HCT116 (cell line): Measurements from ENCODE around the gene CPA4. TPM values are rescaled to one million over a fixed set of nuclear protein-coding genes. Genes with fewer than 3 reads are reported as not detected.
A peak's percentile ranks its signal among the peaks of the same experiment; 100 is the strongest.

Source experiments
- ATAC-seq: fragments of 200-7000 bp; cut with Tn5 transposase; 2 replicates; pipeline ENCODE4 v1.9.1; 2020; ENCODE audit warnings: mild to moderate bottlenecking, moderate library complexity
- BruUV-seq: library from RNA; stranded (reverse); fragments of 400-500 nt; replicated peaks from 2 replicates; lab custom pipeline; 2021; lab: Mats Ljungman, UMichigan
- CTCF ChIA-PET: fragments of 300-600 bp; sonication (Branson Sonifier 250); formaldehyde crosslinking; loops from one replicate; lab custom pipeline; 2021; ENCODE audit warnings: antibody characterized with exemption; lab: Charles Lee
- POLR2A ChIA-PET: fragments of 300-600, 350-600 bp; sonication (Branson Sonifier 250); formaldehyde crosslinking; loops from one replicate; lab custom pipeline; 2021; ENCODE audit warnings: antibody characterized with exemption; lab: Charles Lee
- RAD21 ChIA-PET, 2 experiments: fragments of 300-600 bp; sonication (Branson Sonifier 250); formaldehyde crosslinking; loops; one replicate each; lab custom pipeline; 2023; ENCODE audit warnings: low total read pairs in 2 of 2; ENCODE audit not compliant: uncharacterized antibody in 2 of 2, unreplicated experiment in 2 of 2, low non-redundant PET in 1 of 2; lab: Charles Lee
- DNase-seq: peaks from one replicate; pipeline ENCODE4 v3.0.0-alpha.2; 2010; ENCODE audit warnings: low read depth, low spot score
- H2AFZ ChIP-seq: fragments of 200-600 bp; shearing (Covaris generic), sonication (generic); 2 replicates; pipeline ENCODE4 v1.6.1; 2017; ENCODE audit warnings: low read depth, mixed run types, mixed read lengths, antibody characterized with exemption, low read length; ENCODE audit not compliant: poor library complexity, severe bottlenecking
- H3K27ac ChIP-seq: 2 replicates; pipeline ENCODE4 v1.5.1; 2012; ENCODE audit warnings: low read depth, low read length
- H3K27me3 ChIP-seq: fragments of 200-600 bp; sonication (generic); 2 replicates; pipeline ENCODE4 v1.6.1; 2016; ENCODE audit warnings: mixed run types, low read length, mixed read lengths; ENCODE audit not compliant: insufficient read depth
- H3K36me3 ChIP-seq, 2 experiments: fragments of 200-500 bp in 1 of 2; fragments of 200-600 bp in 1 of 2; sonication (Bioruptor generic) in 1 of 2; sonication (generic) in 1 of 2; 2 replicates each; pipeline versions ENCODE4 v1.5.1 to v1.6.1; 2014 to 2016; ENCODE audit warnings: low read length in 2 of 2, inconsistent platforms in 1 of 2, mixed read lengths in 1 of 2, mixed run types in 1 of 2; ENCODE audit not compliant: insufficient read depth in 2 of 2, control insufficient read depth in 1 of 2
- H3K4me1 ChIP-seq, 2 experiments: fragments of 200-600 bp in 1 of 2; sonication (generic) in 1 of 2; 2 replicates each; pipeline versions ENCODE4 v1.5.1 to v1.6.1; 2012 to 2017; ENCODE audit warnings: low read length in 2 of 2, inconsistent platforms in 1 of 2, mild to moderate bottlenecking in 1 of 2, mixed read lengths in 1 of 2, mixed run types in 1 of 2, moderate library complexity in 1 of 2; ENCODE audit not compliant: insufficient read depth in 2 of 2, control insufficient read depth in 1 of 2
- H3K4me2 ChIP-seq: fragments of 200-600 bp; sonication (generic); 2 replicates; pipeline ENCODE4 v1.6.1; 2017; ENCODE audit warnings: mixed run types, low read length, mixed read lengths
- H3K4me3 ChIP-seq, 2 experiments: fragments of 200-600 bp in 1 of 2; sonication (generic) in 1 of 2; replicated peaks in 1 of 2; 2 replicates each; pipeline ENCODE4 v1.5.1; 2011 to 2016; ENCODE audit warnings: low read length in 2 of 2, control low read depth in 1 of 2, low read depth in 1 of 2, mild to moderate bottlenecking in 1 of 2, mixed read lengths in 1 of 2, mixed run types in 1 of 2
- H3K79me2 ChIP-seq: fragments of 200-600 bp; sonication (generic); 2 replicates; pipeline ENCODE4 v1.6.1; 2017; ENCODE audit warnings: mild to moderate bottlenecking, mixed run types, low read length, moderate library complexity, mixed read lengths; ENCODE audit not compliant: insufficient read depth
- H3K9ac ChIP-seq: fragments of 200-600 bp; sonication (generic); 2 replicates; pipeline ENCODE4 v1.6.1; 2016; ENCODE audit warnings: low read length, mixed read lengths
- H3K9me2 ChIP-seq: fragments of 200-600 bp; sonication (generic), shearing (Covaris generic); 2 replicates; pipeline ENCODE4 v1.6.1; 2017; ENCODE audit warnings: mixed run types, mild to moderate bottlenecking, moderate library complexity; ENCODE audit not compliant: insufficient read depth
- H3K9me3 ChIP-seq, 2 experiments: fragments of 200-500 bp in 1 of 2; fragments of 200-600 bp in 1 of 2; sonication (Bioruptor generic) in 1 of 2; sonication (generic) in 1 of 2; 2 replicates each; pipeline ENCODE4 v1.6.1; 2014 to 2017; ENCODE audit warnings: low read length in 2 of 2, mixed read lengths in 2 of 2, inconsistent platforms in 1 of 2, low read depth in 1 of 2, mild to moderate bottlenecking in 1 of 2, mixed run types in 1 of 2, moderate library complexity in 1 of 2; ENCODE audit not compliant: control insufficient read depth in 1 of 2, insufficient read depth in 1 of 2
- H4K20me1 ChIP-seq: fragments of 200-600 bp; sonication (generic), shearing (Covaris generic); 2 replicates; pipeline ENCODE4 v1.6.1; 2017; ENCODE audit warnings: mixed run types, mild to moderate bottlenecking, moderate library complexity; ENCODE audit not compliant: insufficient read depth
- ATF3 ChIP-seq: IDR thresholded peaks from 2 replicates; pipeline ENCODE4 v1.6.1; 2012
- CEBPB ChIP-seq: IDR thresholded peaks from 2 replicates; pipeline ENCODE4 v1.6.1; 2012; ENCODE audit warnings: low read depth
- CTCF ChIP-seq, 3 experiments: fragments of 200-600 bp in 1 of 3; sonication (generic) in 1 of 3; IDR thresholded peaks in 2 of 3; conservative IDR thresholded peaks in 1 of 3; 2 replicates each; pipeline ENCODE4 v1.5.1; 2012 to 2017; ENCODE audit warnings: low read depth in 2 of 3, low read length in 2 of 3, antibody characterized with exemption in 1 of 3, borderline replicate concordance in 1 of 3, control low read depth in 1 of 3, mild to moderate bottlenecking in 1 of 3, mixed read lengths in 1 of 3, mixed run types in 1 of 3, moderate library complexity in 1 of 3; ENCODE audit not compliant: insufficient read depth in 1 of 3
- EGR1 ChIP-seq: IDR thresholded peaks from 2 replicates; pipeline ENCODE4 v1.6.1; 2012; ENCODE audit warnings: low read depth
- ELF1 ChIP-seq: IDR thresholded peaks from 2 replicates; pipeline ENCODE4 v1.6.1; 2012; ENCODE audit warnings: low read depth, borderline replicate concordance
- EZH2 ChIP-seq: fragments of 200-600 bp; sonication (generic); IDR thresholded peaks from 2 replicates; pipeline ENCODE4 v1.6.1; 2017; ENCODE audit warnings: antibody characterized with exemption, mixed run types
- EZH2phosphoT487 ChIP-seq: fragments of 200-600 bp; IDR thresholded peaks from 2 replicates; pipeline ENCODE4 v1.6.1; 2018; ENCODE audit warnings: antibody characterized with exemption, borderline replicate concordance
- FOSL1 ChIP-seq: IDR thresholded peaks from 2 replicates; pipeline ENCODE4 v1.6.1; 2012; ENCODE audit warnings: low read depth
- JUND ChIP-seq: IDR thresholded peaks from 2 replicates; pipeline ENCODE4 v1.6.1; 2012
- POLR2A ChIP-seq: IDR thresholded peaks from 2 replicates; pipeline ENCODE4 v1.7.0; 2011; ENCODE audit warnings: borderline replicate concordance; ENCODE audit not compliant: insufficient read depth, insufficient read length; ENCODE audit errors: extremely low read depth
- POLR2AphosphoS5 ChIP-seq: IDR thresholded peaks from 2 replicates; pipeline ENCODE4 v1.6.1; 2011; ENCODE audit warnings: mild to moderate bottlenecking, low read depth, low read length, moderate library complexity
- RAD21 ChIP-seq: IDR thresholded peaks from 2 replicates; pipeline ENCODE4 v1.6.1; 2012; ENCODE audit warnings: low read depth, mild to moderate bottlenecking
- YY1 ChIP-seq: IDR thresholded peaks from 2 replicates; pipeline ENCODE4 v1.6.1; 2011; ENCODE audit warnings: low read length, low read depth, moderate library complexity, mild to moderate bottlenecking; ENCODE audit not compliant: insufficient replicate concordance; ENCODE audit errors: extremely low read depth
- ZBTB33 ChIP-seq: IDR thresholded peaks from 2 replicates; pipeline ENCODE4 v1.6.1; 2011; ENCODE audit warnings: mild to moderate bottlenecking, low read length, moderate library complexity; ENCODE audit not compliant: insufficient replicate concordance; ENCODE audit errors: extremely low read depth
- ZFX ChIP-seq: fragments of 450-650 bp; IDR thresholded peaks from 2 replicates; pipeline ENCODE4 v1.6.1; 2017
- ZNF274 ChIP-seq: fragments of 200-500 bp; sonication (Bioruptor generic); IDR thresholded peaks from 2 replicates; pipeline ENCODE4 v1.6.1; 2014; ENCODE audit warnings: mild to moderate bottlenecking, low read depth, low read length, inconsistent platforms
- intact Hi-C: fragments of 100-400 bp; cut with micrococcal nuclease; formaldehyde crosslinking; loops from 2 replicates; pipeline ENCODE4 v1.10.0; 2022
- total RNA-seq: library from RNA; stranded (reverse); gene quantifications from one replicate; pipeline ENCODE4 v1.2.1, GENCODE V29; 2021; ENCODE audit not compliant: unreplicated experiment
- TF ChIP-seq, protein P1 (sequence below): IDR thresholded peaks from 2 replicates; pipeline ENCODE4 v1.6.1; 2012

Gene CPA4
- total RNA-seq, 1 experiment from 2014 or later: 38.7 TPM

GRCh38 chr7:130337410-130337971 is 44.5 kb downstream of the CPA4 start:
- RAD21 ChIA-PET: no interaction called here
- H3K4me1 ChIP-seq: no peaks in the 10 kb centered on the region
- no peaks in the 10 kb centered on the region for H3K9me2 ChIP-seq
- no peak overlapping the region for H2AFZ ChIP-seq
- H3K27ac ChIP-seq: no peak overlapping the region
- no peak overlapping the region for H3K4me2 ChIP-seq
- H3K79me2 ChIP-seq: no peaks in the 10 kb centered on the region
- no peak overlapping the region for H3K9ac ChIP-seq
- POLR2A ChIA-PET: interaction anchor here (1.1 kb wide), 1 partner anchor 10 kb away, joined by 4 read pairs; no protein-coding TSS in a partner anchor
- DNase-seq: no peak
- no peaks in the 10 kb centered on the region for H3K27me3 ChIP-seq
- H4K20me1 ChIP-seq: no peaks in the 10 kb centered on the region
- no peak for TF ChIP-seq YY1
- TF ChIP-seq ZFX: no peak
- no peak for TF ChIP-seq CEBPB
- no peak for TF ChIP-seq EZH2
- no peak for TF ChIP-seq EGR1
- H3K4me3 ChIP-seq: no peak overlapping the region
- CTCF ChIA-PET: interaction anchor here (0.8 to 1.6 kb wide), 2 partner anchors 19 to 20 kb away, joined by 3 to 6 read pairs; no protein-coding TSS in a partner anchor
- no peaks in the 10 kb centered on the region for H3K36me3 ChIP-seq
- intact Hi-C loops: no loop called here
- no TSS peak for BruUV-seq
- H3K9me3 ChIP-seq: no peaks in the 10 kb centered on the region
- ATAC-seq: peak; percentile 77

GRCh38 chr7:130338233-130338632 is 45.3 kb downstream of the CPA4 start:
- CTCF ChIA-PET: no interaction called here
- TF ChIP-seq ATF3 (no peak), FOSL1 (no peak), EZH2phosphoT487 (no peak), YY1 (no peak), CEBPB (no peak), ZBTB33 (no peak), CTCF (IDR thresholded peaks at IDR 0.05 in 2 of 3, conservative IDR thresholded peaks at IDR 0.05 in 1 of 3; ENCODE audit: borderline replicate concordance in 1 of 3, insufficient read depth in 1 of 3, low read depth in 2 of 3, low read length in 2 of 3) (no peak), POLR2AphosphoS5 (no peak), ZNF274 (no peak), ELF1 (no peak), JUND (no peak), POLR2A (no peak), RAD21 (no peak), EGR1 (no peak)
- TF ChIP-seq, protein P1, sequence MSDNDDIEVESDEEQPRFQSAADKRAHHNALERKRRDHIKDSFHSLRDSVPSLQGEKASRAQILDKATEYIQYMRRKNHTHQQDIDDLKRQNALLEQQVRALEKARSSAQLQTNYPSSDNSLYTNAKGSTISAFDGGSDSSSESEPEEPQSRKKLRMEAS: no peak

More at GRCh38 chr7:130338233-130338632, 45.3 kb downstream of the CPA4 start:
- no peak for DNase-seq
- Histone ChIP-seq H3K79me2 (no peaks in the 10 kb centered on the region), H4K20me1 (no peaks in the 10 kb centered on the region), H3K9ac (no peak overlapping the region), H3K36me3 (no peaks in the 10 kb centered on the region), H3K9me2 (no peaks in the 10 kb centered on the region), H3K27me3 (no peaks in the 10 kb centered on the region), H3K4me3 (no peak overlapping the region), H3K4me2 (no peak overlapping the region), H3K27ac (no peak overlapping the region), H2AFZ (no peak overlapping the region), H3K4me1 (no peaks in the 10 kb centered on the region), H3K9me3 (no peaks in the 10 kb centered on the region)
- no TSS peak for BruUV-seq
- RAD21 ChIA-PET: no interaction called here
- no peak for ATAC-seq
- POLR2A ChIA-PET: no interaction called here
- intact Hi-C loops: no loop called here
